Measurements from ENCODE around the gene REPIN1.
"Not testable (repeated sequence)": the region's sequence is repeated elsewhere in the genome, so short reads cannot be mapped to it uniquely, and the experiment has no call there.

REPIN1 gene

DNA sequence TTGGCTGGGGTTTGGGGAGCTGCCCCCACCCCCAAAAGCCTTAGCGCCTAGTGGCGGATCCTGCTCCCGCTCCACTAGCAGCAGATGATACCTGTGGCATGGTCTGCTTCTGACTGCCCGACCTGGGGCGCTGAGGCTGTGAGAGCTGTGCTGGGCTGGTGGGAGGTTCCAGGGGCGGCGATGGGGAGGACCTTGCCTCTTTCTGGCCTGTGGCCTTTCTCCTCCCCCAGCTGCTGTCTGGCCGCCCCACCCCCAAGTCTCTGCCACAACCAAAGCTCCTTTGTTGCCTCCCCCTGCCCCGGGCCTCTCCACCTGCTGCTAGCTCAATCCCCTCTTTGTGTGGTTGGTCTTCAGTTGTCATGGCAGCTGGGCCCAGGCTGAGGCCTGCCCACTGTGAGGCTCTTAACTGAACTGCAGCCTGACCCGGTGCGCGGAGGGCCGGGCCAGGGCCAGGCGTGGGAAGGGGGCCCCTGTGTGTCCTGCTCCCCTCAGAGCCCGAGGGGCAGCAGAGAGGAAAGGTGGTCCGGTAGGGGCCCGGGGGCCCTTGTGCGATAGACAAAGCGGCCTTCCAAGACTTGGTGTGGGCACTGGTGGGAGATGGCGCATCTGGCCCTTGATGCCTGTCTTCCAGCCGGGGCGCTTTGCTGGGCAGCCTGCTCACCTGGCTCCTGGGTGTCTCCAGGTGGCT, 15.2 kb downstream of the REPIN1 start:
- H3K9ac ChIP-seq (ENCODE audit: low read depth, low read length), result no peak overlapping the region
- H3K4me3 ChIP-seq (ENCODE audit: low read depth in 1 of 2, low read length in 2 of 2), result no peak overlapping the region
- H3K36me3 ChIP-seq (ENCODE audit: insufficient read depth, low read length), result peaks cover 42% of the 10 kb centered on the region
- no peak overlapping the region for H3K27ac ChIP-seq (ENCODE audit: low read length)
- no peak for TF ChIP-seq EZH2 (IDR thresholded peaks at IDR 0.05; ENCODE audit: borderline replicate concordance, low read depth, low read length, severe bottlenecking)
- TF ChIP-seq, protein P1, sequence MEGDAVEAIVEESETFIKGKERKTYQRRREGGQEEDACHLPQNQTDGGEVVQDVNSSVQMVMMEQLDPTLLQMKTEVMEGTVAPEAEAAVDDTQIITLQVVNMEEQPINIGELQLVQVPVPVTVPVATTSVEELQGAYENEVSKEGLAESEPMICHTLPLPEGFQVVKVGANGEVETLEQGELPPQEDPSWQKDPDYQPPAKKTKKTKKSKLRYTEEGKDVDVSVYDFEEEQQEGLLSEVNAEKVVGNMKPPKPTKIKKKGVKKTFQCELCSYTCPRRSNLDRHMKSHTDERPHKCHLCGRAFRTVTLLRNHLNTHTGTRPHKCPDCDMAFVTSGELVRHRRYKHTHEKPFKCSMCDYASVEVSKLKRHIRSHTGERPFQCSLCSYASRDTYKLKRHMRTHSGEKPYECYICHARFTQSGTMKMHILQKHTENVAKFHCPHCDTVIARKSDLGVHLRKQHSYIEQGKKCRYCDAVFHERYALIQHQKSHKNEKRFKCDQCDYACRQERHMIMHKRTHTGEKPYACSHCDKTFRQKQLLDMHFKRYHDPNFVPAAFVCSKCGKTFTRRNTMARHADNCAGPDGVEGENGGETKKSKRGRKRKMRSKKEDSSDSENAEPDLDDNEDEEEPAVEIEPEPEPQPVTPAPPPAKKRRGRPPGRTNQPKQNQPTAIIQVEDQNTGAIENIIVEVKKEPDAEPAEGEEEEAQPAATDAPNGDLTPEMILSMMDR (IDR thresholded peaks at IDR 0.05; ENCODE audit: borderline replicate concordance, extremely low read depth, low read length, poor library complexity, severe bottlenecking), result no peak
- peaks cover 19% of the 10 kb centered on the region for H4K20me1 ChIP-seq (ENCODE audit: insufficient read depth, low read length)
- H3K79me2 ChIP-seq (ENCODE audit: insufficient read depth, low read length), result peaks cover 81% of the 10 kb centered on the region
- no peak overlapping the region for H3K4me2 ChIP-seq (ENCODE audit: insufficient read depth, low read length)
- DNase-seq, result no peak
- H2AFZ ChIP-seq (ENCODE audit: low read depth, low read length), result no peak overlapping the region
- no peak for ATAC-seq (ENCODE audit: insufficient read depth, low read depth)
- no peaks in the 10 kb centered on the region for H3K9me3 ChIP-seq (ENCODE audit: insufficient read depth, low read length, severe bottlenecking)
- peaks cover 30% of the 10 kb centered on the region for H3K4me1 ChIP-seq (ENCODE audit: insufficient read depth, low read length)
- no peaks in the 10 kb centered on the region for H3K27me3 ChIP-seq (ENCODE audit: insufficient read depth, low read length, poor library complexity)

DNA sequence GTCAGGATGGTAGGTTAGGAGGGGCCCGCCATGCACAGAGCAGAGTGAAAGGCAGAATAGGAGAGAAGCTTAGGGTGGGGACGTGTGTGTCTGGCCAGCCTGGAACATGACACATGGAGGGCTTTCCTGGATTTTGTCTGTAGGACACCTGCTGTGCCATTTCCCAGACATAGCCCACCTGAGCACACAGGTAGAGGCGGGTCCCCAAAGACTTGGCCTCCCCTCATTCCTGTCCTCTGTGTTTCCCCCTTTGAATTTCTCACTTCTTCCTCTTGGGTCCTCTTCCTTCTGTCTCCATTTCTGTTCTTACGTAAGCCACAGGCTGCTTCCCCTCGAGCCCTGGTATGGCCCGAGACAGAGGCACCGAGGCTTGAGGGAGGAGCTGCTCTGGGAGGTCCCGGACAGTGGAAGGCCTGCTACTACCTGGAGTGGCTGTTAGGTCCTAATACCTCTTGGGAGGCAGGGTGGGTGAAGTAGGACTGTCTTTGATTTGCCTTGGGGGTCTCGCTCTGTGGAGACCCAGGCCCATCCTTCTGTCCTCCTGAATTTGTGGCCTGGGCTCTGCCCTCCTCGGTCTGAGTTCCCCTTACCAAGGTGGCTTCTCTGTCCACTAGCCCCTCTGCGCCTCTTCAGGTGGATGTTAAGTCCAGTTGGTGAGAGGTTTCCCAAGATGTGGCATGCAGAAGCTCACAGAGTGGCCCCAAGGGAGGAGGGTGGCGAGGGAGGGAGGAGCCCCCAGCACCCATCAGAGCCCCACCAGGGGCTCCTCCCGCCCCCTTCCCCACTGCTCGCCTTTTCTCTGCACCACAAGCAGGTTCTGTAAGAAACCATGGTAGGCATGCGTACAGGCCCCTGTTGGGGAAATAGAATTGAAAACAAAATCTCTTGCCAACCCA, 16.0 kb downstream of the REPIN1 start:
- TF ChIP-seq, protein P1 (IDR thresholded peaks at IDR 0.05; ENCODE audit: borderline replicate concordance, extremely low read depth, low read length, poor library complexity, severe bottlenecking), result no peak
- TF ChIP-seq EZH2 (IDR thresholded peaks at IDR 0.05; ENCODE audit: borderline replicate concordance, low read depth, low read length, severe bottlenecking), result no peak
- Histone ChIP-seq H3K4me2 (ENCODE audit: insufficient read depth, low read length) (no peak overlapping the region), H3K79me2 (ENCODE audit: insufficient read depth, low read length) (peaks cover 75% of the 10 kb centered on the region), H3K4me1 (ENCODE audit: insufficient read depth, low read length) (peaks cover 29% of the 10 kb centered on the region), H3K27ac (ENCODE audit: low read length) (no peak overlapping the region), H4K20me1 (ENCODE audit: insufficient read depth, low read length) (peaks cover 19% of the 10 kb centered on the region), H2AFZ (ENCODE audit: low read depth, low read length) (no peak overlapping the region), H3K9me3 (ENCODE audit: insufficient read depth, low read length, severe bottlenecking) (no peaks in the 10 kb centered on the region), H3K9ac (ENCODE audit: low read depth, low read length) (no peak overlapping the region), H3K27me3 (ENCODE audit: insufficient read depth, low read length, poor library complexity) (no peaks in the 10 kb centered on the region), H3K36me3 (ENCODE audit: insufficient read depth, low read length) (peaks cover 47% of the 10 kb centered on the region), H3K4me3 (ENCODE audit: low read depth in 1 of 2, low read length in 2 of 2) (no peak overlapping the region)
- no peak for ATAC-seq (ENCODE audit: insufficient read depth, low read depth)
- no peak for DNase-seq

DNA sequence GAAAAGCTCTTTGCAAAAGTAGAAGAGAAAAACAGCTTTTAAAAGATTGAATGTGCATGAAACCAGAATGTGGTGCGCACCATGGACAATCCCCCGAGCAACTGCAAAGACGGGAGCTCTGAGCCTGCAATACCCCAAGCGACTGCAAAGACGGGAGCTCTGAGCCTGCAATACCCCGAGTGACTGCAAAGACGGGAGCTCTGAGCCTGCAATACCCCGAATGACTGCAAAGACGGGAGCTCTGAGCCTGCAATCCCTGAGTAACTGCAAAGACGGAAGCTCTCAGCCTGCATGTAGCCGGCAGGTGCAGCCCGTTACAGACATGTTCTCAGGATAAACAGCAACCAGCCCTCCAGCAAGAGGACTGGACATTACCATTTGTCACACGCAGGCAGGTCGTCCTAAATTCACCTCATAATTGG, 16.7 kb downstream of the REPIN1 start:
- ATAC-seq (ENCODE audit: insufficient read depth, low read depth), result no peak
- peaks cover 69% of the 10 kb centered on the region for H3K79me2 ChIP-seq (ENCODE audit: insufficient read depth, low read length)
- no peak overlapping the region for H3K27ac ChIP-seq (ENCODE audit: low read length)
- no peak for DNase-seq
- peaks cover 51% of the 10 kb centered on the region for H3K36me3 ChIP-seq (ENCODE audit: insufficient read depth, low read length)
- no peak overlapping the region for H2AFZ ChIP-seq (ENCODE audit: low read depth, low read length)
- H4K20me1 ChIP-seq (ENCODE audit: insufficient read depth, low read length), result peaks cover 18% of the 10 kb centered on the region
- TF ChIP-seq, protein P1 (IDR thresholded peaks at IDR 0.05; ENCODE audit: borderline replicate concordance, extremely low read depth, low read length, poor library complexity, severe bottlenecking), result no peak
- no peak for TF ChIP-seq EZH2 (IDR thresholded peaks at IDR 0.05; ENCODE audit: borderline replicate concordance, low read depth, low read length, severe bottlenecking)
- no peaks in the 10 kb centered on the region for H3K27me3 ChIP-seq (ENCODE audit: insufficient read depth, low read length, poor library complexity)
- H3K9ac ChIP-seq (ENCODE audit: low read depth, low read length), result no peak overlapping the region
- no peak overlapping the region for H3K4me2 ChIP-seq (ENCODE audit: insufficient read depth, low read length)
- H3K4me3 ChIP-seq (ENCODE audit: low read depth in 1 of 2, low read length in 2 of 2), result no peak overlapping the region
- H3K4me1 ChIP-seq (ENCODE audit: insufficient read depth, low read length), result peaks cover 22% of the 10 kb centered on the region
- no peaks in the 10 kb centered on the region for H3K9me3 ChIP-seq (ENCODE audit: insufficient read depth, low read length, severe bottlenecking)

DNA sequence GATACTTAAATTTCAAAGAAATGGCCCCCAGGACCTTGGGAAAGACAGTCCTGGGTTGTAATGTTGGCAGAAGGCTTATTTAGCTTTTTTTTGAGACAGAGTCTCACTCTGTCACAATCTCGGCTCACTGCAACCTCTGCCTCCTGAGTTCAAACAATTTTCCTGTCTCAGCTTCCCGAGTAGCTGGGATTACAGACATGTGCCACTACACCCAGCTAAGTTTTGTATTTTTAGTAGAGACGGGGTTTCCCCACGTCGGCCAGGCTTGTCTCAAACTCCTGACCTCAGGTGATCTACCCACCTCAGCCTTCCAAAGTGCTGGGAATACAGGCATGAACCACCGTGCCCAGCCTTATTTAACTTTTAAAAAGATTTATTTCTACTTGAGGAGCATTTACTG, 17.3 kb downstream of the REPIN1 start:
- H3K27ac ChIP-seq (ENCODE audit: low read length); H3K4me3 ChIP-seq (ENCODE audit: low read depth in 1 of 2, low read length in 2 of 2); H3K9me3 ChIP-seq (ENCODE audit: insufficient read depth, low read length, severe bottlenecking); ATAC-seq (ENCODE audit: insufficient read depth, low read depth); H2AFZ ChIP-seq (ENCODE audit: low read depth, low read length); DNase-seq; H3K27me3 ChIP-seq (ENCODE audit: insufficient read depth, low read length, poor library complexity); H3K4me2 ChIP-seq (ENCODE audit: insufficient read depth, low read length); H3K9ac ChIP-seq (ENCODE audit: low read depth, low read length): not testable (repeated sequence)
- H3K36me3 ChIP-seq (ENCODE audit: insufficient read depth, low read length), result peaks cover 55% of the 10 kb centered on the region
- peaks cover 17% of the 10 kb centered on the region for H3K4me1 ChIP-seq (ENCODE audit: insufficient read depth, low read length)
- H3K79me2 ChIP-seq (ENCODE audit: insufficient read depth, low read length), result peaks cover 63% of the 10 kb centered on the region
- H4K20me1 ChIP-seq (ENCODE audit: insufficient read depth, low read length), result peaks cover 16% of the 10 kb centered on the region

All from DND-41 (cell line).